ENCODE data around the gene SLC25A43.

- TF ChIP-seq CREB1 (CRISPR knock-in tag; IDR thresholded peaks at IDR 0.05; ENCODE audit: low read depth) (no peak), CTCF (conservative IDR thresholded peaks at IDR 0.05; ENCODE audit: low read depth in 2 of 2) (no peak), POLR2AphosphoS5 (IDR thresholded peaks at IDR 0.05; ENCODE audit: low read depth) (no peak), EZH2 (IDR thresholded peaks at IDR 0.05; ENCODE audit: low read depth, unreplicated experiment) (no peak), REST (IDR thresholded peaks at IDR 0.05; ENCODE audit: unreplicated experiment) (no peak), NANOG (IDR thresholded peaks at IDR 0.05; ENCODE audit: borderline replicate concordance) (no peak), EZH2phosphoT487 (IDR thresholded peaks at IDR 0.05; ENCODE audit: unreplicated experiment) (no peak)
Measured at GRCh38 chrX:119478504-119478903, 79.4 kb downstream of the SLC25A43 start.
